ENCODE data around the gene KRTAP20-1.

The KRTAP20-1 gene

GRCh38 chr21:30616125-30616524, at the start of gene KRTAP20-1:
KRTAP20-1 (plus strand) TSS chr21:30616425; CDS start chr21:30616455, 30 bp downstream.
- no peak for DNase-seq

- no peak for DNase-seq
Measured at GRCh38 chr21:30567617-30568016, 48.6 kb upstream of the KRTAP20-1 start.

GRCh38 chr21:30577766-30578165, 38.5 kb upstream of the KRTAP20-1 start:
- DNase-seq, result no peak

GRCh38 chr21:30579346-30579745, 36.9 kb upstream of the KRTAP20-1 start:
- no peak for DNase-seq

GRCh38 chr21:30580132-30580531, 36.1 kb upstream of the KRTAP20-1 start:
- DNase-seq, result no peak

GRCh38 chr21:30582870-30583269, 33.4 kb upstream of the KRTAP20-1 start:
- no peak for DNase-seq

GRCh38 chr21:30590297-30590696, 25.9 kb upstream of the KRTAP20-1 start, which contains the start of gene KRTAP22-2:
KRTAP22-2 (minus strand) TSS chr21:30590397.
- DNase-seq, result no peak

- DNase-seq, result no peak
Measured at GRCh38 chr21:30592140-30592539, 24.1 kb upstream of the KRTAP20-1 start, which contains the start of gene KRTAP6-3. KRTAP6-3 (plus strand) TSS chr21:30592440; CDS start chr21:30592446, 6 bp downstream.

- DNase-seq, result no peak
Measured at GRCh38 chr21:30598802-30599201, 17.4 kb upstream of the KRTAP20-1 start, which contains the start of gene KRTAP6-2. KRTAP6-2 (minus strand) TSS chr21:30598902; CDS start chr21:30598874, 28 bp downstream.

- DNase-seq, result no peak
Measured at GRCh38 chr21:30600787-30601186, 15.4 kb upstream of the KRTAP20-1 start, which contains the start of gene KRTAP22-1. KRTAP22-1 (plus strand) TSS chr21:30601087.

- no peak for DNase-seq
Measured at GRCh38 chr21:30605968-30606367, 10.3 kb upstream of the KRTAP20-1 start.

- DNase-seq, result no peak
Measured at GRCh38 chr21:30612132-30612531, 4.1 kb upstream of the KRTAP20-1 start.

- DNase-seq, result no peak
Measured at GRCh38 chr21:30613836-30614235, 2.4 kb upstream of the KRTAP20-1 start, which contains the start of gene KRTAP6-1. KRTAP6-1 (minus strand) TSS chr21:30613930; CDS start chr21:30613904, 26 bp downstream.

GRCh38 chr21:30615199-30615598, 1.0 kb upstream of the KRTAP20-1 start:
- DNase-seq, result no peak

GRCh38 chr21:30620080-30620479, 3.9 kb downstream of the KRTAP20-1 start:
- no peak for DNase-seq

- no peak for DNase-seq
Measured at GRCh38 chr21:30620522-30620921, 4.3 kb downstream of the KRTAP20-1 start, which contains the start of gene KRTAP20-4. KRTAP20-4 (plus strand) TSS chr21:30620627.

GRCh38 chr21:30623362-30623761, 7.1 kb downstream of the KRTAP20-1 start:
- no peak for DNase-seq

GRCh38 chr21:30625449-30626165, 9.4 kb downstream of the KRTAP20-1 start:
- DNase-seq, result no peak

- no peak for DNase-seq
Measured at GRCh38 chr21:30628109-30628508, 11.9 kb downstream of the KRTAP20-1 start.

GRCh38 chr21:30629200-30629599, 13.0 kb downstream of the KRTAP20-1 start:
- DNase-seq, result no peak

GRCh38 chr21:30634906-30635305, 18.7 kb downstream of the KRTAP20-1 start, which contains the start of gene KRTAP20-2:
KRTAP20-2 (plus strand) TSS chr21:30635206; CDS start chr21:30635264, 58 bp downstream.
- DNase-seq, result no peak

- no peak for DNase-seq
Measured at GRCh38 chr21:30638686-30639085, 22.5 kb downstream of the KRTAP20-1 start.

- no peak for DNase-seq
Measured at GRCh38 chr21:30642564-30642963, 26.3 kb downstream of the KRTAP20-1 start, which contains the start of gene KRTAP20-3. KRTAP20-3 (plus strand) TSS chr21:30642864.

- DNase-seq, result no peak
Measured at GRCh38 chr21:30646904-30647414, 30.7 kb downstream of the KRTAP20-1 start.
